Astrocyte of the cerebellum (primary cell): ENCODE measurements around the gene MANSC4.

ENCODE experiments used
- DNase-seq: peaks from one replicate; pipeline ENCODE4 v3.0.0-alpha.2; 2011; ENCODE audit warnings: low read depth
- H3K4me3 ChIP-seq: 2 replicates; pipeline ENCODE4 v1.5.1; 2011; ENCODE audit warnings: mild to moderate bottlenecking, low read depth, low read length, moderate library complexity
- in situ Hi-C: cut with HindIII; loops from 2 replicates; pipeline ENCODE4 v1.10.0; 2017; ENCODE audit warnings: low sequenced_read_pairs
- TF ChIP-seq, protein P1 (sequence below): IDR thresholded peaks from 2 replicates; pipeline ENCODE4 v1.5.1; 2012; ENCODE audit warnings: low read length, low read depth, moderate library complexity, mild to moderate bottlenecking; ENCODE audit errors: missing control alignments

The MANSC4 gene

DNA sequence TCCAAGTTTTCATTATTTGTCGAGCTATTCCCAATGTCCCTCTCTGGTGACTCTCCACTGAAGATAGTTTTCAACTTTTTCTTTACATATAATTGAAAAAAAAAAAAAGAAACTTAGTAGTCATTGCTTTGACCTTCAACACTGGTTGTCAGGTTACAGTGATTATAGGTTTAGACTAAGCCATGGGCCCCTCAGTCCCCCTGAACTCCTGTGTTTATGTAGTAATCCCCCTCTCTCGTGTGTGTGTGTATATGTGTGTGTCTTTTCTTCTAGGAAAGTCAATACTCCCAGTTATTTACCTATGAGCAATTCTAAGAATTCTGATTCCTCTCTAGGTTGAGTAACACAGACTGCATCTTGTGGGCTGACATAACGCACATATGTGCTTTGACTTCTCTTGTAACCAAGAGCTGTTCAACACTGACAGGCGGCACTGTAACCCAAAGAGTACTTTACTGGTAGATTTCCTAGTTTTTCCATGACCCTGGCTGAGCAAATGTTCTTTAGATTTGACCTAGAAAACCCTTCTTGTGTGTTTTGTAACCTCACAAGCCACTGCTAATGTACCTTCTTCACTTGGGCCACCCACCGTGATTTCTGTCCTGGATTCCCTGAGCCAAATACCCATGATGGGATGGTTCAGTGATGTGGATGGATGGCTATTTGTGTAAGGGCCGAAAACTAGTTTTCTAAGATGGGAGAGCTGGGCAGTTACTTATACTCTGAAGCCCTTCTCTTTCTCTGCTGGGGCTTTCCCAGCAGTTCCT, 15.0 kb upstream of the MANSC4 start:
- no peak overlapping the region for H3K4me3 ChIP-seq
- in situ Hi-C loops, result no loop called here
- no peak for DNase-seq
- TF ChIP-seq, protein P1, sequence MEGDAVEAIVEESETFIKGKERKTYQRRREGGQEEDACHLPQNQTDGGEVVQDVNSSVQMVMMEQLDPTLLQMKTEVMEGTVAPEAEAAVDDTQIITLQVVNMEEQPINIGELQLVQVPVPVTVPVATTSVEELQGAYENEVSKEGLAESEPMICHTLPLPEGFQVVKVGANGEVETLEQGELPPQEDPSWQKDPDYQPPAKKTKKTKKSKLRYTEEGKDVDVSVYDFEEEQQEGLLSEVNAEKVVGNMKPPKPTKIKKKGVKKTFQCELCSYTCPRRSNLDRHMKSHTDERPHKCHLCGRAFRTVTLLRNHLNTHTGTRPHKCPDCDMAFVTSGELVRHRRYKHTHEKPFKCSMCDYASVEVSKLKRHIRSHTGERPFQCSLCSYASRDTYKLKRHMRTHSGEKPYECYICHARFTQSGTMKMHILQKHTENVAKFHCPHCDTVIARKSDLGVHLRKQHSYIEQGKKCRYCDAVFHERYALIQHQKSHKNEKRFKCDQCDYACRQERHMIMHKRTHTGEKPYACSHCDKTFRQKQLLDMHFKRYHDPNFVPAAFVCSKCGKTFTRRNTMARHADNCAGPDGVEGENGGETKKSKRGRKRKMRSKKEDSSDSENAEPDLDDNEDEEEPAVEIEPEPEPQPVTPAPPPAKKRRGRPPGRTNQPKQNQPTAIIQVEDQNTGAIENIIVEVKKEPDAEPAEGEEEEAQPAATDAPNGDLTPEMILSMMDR, result no peak

DNA sequence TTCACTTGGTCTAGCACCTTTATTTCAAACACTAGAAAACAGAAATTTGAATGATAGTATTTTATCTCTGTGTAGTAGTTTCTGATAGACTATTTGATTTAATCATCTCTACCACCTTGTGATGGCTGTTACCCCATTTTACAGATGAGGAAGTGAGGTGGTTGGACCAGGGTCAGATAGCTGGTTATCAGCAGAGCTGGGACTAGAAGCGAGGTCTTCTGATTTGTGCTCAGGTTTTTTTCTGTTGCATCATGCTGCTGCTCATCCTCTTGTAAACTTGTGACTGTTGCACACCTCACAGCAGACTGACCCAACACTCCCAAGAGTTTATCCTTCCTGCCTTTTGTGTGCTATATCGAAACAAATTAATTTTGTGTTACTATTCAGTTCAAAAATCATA, 10.1 kb upstream of the MANSC4 start:
- H3K4me3 ChIP-seq, result no peak overlapping the region
- TF ChIP-seq, protein P1, result no peak
- in situ Hi-C loops, result no loop called here
- no peak for DNase-seq

DNA sequence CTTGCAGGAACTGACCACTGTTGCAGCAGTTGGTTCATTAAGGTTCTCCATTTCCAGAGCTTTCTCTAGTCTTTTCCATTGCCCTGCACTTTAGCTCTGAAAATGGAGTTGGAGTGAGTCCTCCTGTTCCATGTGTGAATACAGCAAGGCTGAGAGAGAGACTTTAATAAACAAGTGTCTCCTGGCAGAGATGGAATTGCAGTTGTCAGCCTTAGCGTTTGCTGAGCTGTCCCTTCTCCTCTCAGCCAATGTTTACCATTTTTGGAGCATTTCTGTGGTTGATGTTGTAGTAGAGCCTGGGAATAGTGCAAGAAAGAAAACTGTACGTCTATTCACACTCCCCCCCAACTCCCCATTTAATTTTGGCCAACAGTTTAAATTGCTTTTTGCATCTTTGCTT, 7.5 kb upstream of the MANSC4 start:
- TF ChIP-seq, protein P1, result no peak
- H3K4me3 ChIP-seq, result no peak overlapping the region
- in situ Hi-C loops, result no loop called here
- DNase-seq, result no peak

DNA sequence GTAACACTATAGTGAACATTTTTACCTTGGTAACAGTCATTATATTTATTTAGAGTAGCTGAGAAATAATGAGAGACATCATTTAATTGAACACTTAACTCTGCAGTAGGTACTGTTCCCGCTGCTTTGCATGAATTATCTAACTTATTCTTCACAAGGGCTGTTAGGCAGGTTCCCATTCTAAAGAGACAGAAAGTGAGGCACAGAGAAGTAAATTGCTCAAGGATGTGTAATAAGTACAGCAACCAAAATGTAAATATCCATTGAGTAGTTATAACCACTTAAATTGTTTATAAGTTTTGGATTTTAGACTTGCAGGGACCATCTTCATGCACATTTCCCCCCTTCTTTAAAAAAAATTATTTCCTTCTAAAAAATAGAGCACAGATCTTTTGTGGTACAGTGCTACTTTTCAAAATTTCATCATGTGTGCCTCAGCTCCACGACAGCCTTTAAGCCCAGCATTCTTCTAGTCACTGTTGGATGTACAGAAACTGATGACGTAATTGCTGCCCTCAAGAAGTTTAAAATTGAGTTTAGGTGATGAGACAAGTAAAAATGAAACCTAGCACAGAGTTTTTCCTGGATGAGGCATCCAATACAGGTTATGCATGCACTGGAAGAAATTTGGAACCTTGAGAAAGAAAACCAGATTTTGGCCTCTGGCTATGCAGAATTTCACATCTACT, 6.0 kb upstream of the MANSC4 start:
- TF ChIP-seq, protein P1, result no peak
- in situ Hi-C loops, result no loop called here
- DNase-seq, result peak; percentile 8
- H3K4me3 ChIP-seq, result no peak overlapping the region

DNA sequence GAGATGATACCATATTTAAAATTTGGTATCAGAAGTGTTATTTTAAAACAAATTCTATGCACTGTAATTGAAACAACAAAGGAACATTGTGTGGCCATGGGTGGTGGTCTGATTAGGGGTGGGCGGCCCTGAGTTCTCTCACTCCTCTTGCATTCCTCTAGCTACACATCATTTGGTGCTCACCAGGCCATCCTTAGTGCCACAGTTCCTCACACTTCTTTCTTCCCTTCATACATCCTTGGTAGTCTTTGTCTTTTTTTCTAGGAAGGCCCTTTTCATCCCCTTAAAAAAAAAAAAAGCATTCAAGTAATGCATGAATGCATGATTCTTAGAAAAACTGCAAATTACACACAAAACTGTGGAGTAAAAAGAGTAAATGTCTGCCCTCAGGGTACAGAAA, 2.4 kb upstream of the MANSC4 start:
- in situ Hi-C loops, result no loop called here
- DNase-seq, result no peak
- TF ChIP-seq, protein P1, result no peak
- H3K4me3 ChIP-seq, result no peak overlapping the region

DNA sequence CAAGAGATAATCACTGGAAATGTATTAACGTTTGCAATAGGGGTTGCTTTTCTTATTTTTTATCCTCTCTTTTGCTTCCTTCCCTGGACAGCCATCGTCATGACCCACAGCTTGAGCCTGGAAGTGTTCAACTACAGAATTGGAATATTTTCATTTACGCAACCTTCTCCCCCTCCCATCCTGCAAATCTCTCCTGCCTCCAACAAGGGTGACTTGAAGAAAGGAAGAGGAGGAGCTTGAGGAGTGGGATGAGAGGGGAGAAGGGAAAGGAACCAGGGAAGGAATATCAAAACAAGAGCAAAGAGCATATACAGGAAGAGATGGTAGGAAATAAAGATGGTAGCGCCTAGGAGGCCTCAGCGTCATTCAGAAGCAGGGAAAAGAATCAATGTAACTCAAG, 1.6 kb upstream of the MANSC4 start:
- H3K4me3 ChIP-seq, result peak overlapping the region; percentile 68
- in situ Hi-C loops, result no loop called here

More for the DNA sequence above, 1.6 kb upstream of the MANSC4 start:
- TF ChIP-seq, protein P1, result no peak
- peak; percentile 15 for DNase-seq
